ENCODE measurements around the gene UBE2V1.

The UBE2V1 gene

GRCh38 chr20:50040432-50041245 lies 72.3 kb downstream of the UBE2V1 start:
- TF ChIP-seq CTCF (IDR thresholded peaks at IDR 0.05; ENCODE audit: low read length, missing control alignments), result no peak
- no peak for DNase-seq (ENCODE audit: low read depth)
- H3K4me3 ChIP-seq (replicated peaks; ENCODE audit: low read depth, low read length), result no peak overlapping the region

- H3K4me3 ChIP-seq (replicated peaks; ENCODE audit: low read depth, low read length), result no peak overlapping the region
- DNase-seq (ENCODE audit: low read depth), result no peak
- TF ChIP-seq CTCF (IDR thresholded peaks at IDR 0.05; ENCODE audit: low read length, missing control alignments), result no peak
Observed at GRCh38 chr20:50039706-50040431, 73.1 kb downstream of the UBE2V1 start.

GRCh38 chr20:50038574-50038991 lies 74.4 kb downstream of the UBE2V1 start:
- DNase-seq (ENCODE audit: low read depth), result no peak
- H3K4me3 ChIP-seq (replicated peaks; ENCODE audit: low read depth, low read length), result no peak overlapping the region
- no peak for TF ChIP-seq CTCF (IDR thresholded peaks at IDR 0.05; ENCODE audit: low read length, missing control alignments)

- no peak for DNase-seq (ENCODE audit: low read depth)
- H3K4me3 ChIP-seq (replicated peaks; ENCODE audit: low read depth, low read length), result no peak overlapping the region
- no peak for TF ChIP-seq CTCF (IDR thresholded peaks at IDR 0.05; ENCODE audit: low read length, missing control alignments)
Observed at GRCh38 chr20:50038169-50038568, 74.8 kb downstream of the UBE2V1 start.

GRCh38 chr20:50037575-50037974 lies 75.4 kb downstream of the UBE2V1 start:
- H3K4me3 ChIP-seq (replicated peaks; ENCODE audit: low read depth, low read length), result no peak overlapping the region
- no peak for TF ChIP-seq CTCF (IDR thresholded peaks at IDR 0.05; ENCODE audit: low read length, missing control alignments)

GRCh38 chr20:50037123-50037522 lies 75.8 kb downstream of the UBE2V1 start:
- no peak for TF ChIP-seq CTCF (IDR thresholded peaks at IDR 0.05; ENCODE audit: low read length, missing control alignments)
- no peak overlapping the region for H3K4me3 ChIP-seq (replicated peaks; ENCODE audit: low read depth, low read length)
- no peak for DNase-seq (ENCODE audit: low read depth)

More at GRCh38 chr20:50037575-50037974, 75.4 kb downstream of the UBE2V1 start:
- DNase-seq (ENCODE audit: low read depth), result no peak

All from fibroblast of pulmonary artery (primary cell).